SU-DHL-6 (cell line): ENCODE data around the gene CLDN25.
"Not testable (repeated sequence)": the region's sequence is repeated elsewhere in the genome, so short reads cannot be mapped to it uniquely, and the experiment has no call there.

Source experiments
- H2AFZ ChIP-seq: fragments of 200-600 bp; sonication (generic); 2 replicates; pipeline ENCODE4 v1.6.1; 2014; ENCODE audit warnings: low read depth, mild to moderate bottlenecking, moderate library complexity, mixed read lengths, antibody characterized with exemption, low read length; ENCODE audit not compliant: severe bottlenecking
- H3F3A ChIP-seq: fragments of 200-600 bp; shearing (Covaris generic); 2 replicates; pipeline ENCODE4 v1.6.0; 2016; ENCODE audit warnings: antibody characterized with exemption, mild to moderate bottlenecking; ENCODE audit not compliant: insufficient read depth
- H3K27ac ChIP-seq: fragments of 200-600 bp; sonication (generic); 2 replicates; pipeline ENCODE4 v1.5.1; 2016; ENCODE audit warnings: low read depth, mild to moderate bottlenecking, low read length, moderate library complexity, mixed read lengths
- H3K27me3 ChIP-seq: fragments of 200-600 bp; sonication (generic), shearing (Covaris generic); 2 replicates; pipeline ENCODE4 v1.6.0; 2014; ENCODE audit warnings: mild to moderate bottlenecking, low read length
- H3K36me3 ChIP-seq: fragments of 200-600 bp; sonication (generic); 2 replicates; pipeline ENCODE4 v1.6.1; 2014; ENCODE audit warnings: mild to moderate bottlenecking, low read length, mixed read lengths
- H3K4me2 ChIP-seq: fragments of 300-600, 200-600 bp; shearing (Covaris generic), sonication (generic); 2 replicates; pipeline ENCODE4 v1.6.0; 2014; ENCODE audit warnings: low read length, low read depth, mild to moderate bottlenecking; ENCODE audit not compliant: poor library complexity, severe bottlenecking
- H3K4me3 ChIP-seq: fragments of 200-600 bp; sonication (generic); 2 replicates; pipeline ENCODE4 v1.5.1; 2014; ENCODE audit warnings: antibody characterized with exemption, low read length, mild to moderate bottlenecking, mixed read lengths; ENCODE audit not compliant: insufficient read depth, poor library complexity, severe bottlenecking
- H3K79me2 ChIP-seq: fragments of 200-600 bp; sonication (generic); 2 replicates; pipeline ENCODE4 v1.6.1; 2014; ENCODE audit warnings: mild to moderate bottlenecking, low read length, moderate library complexity; ENCODE audit not compliant: insufficient read depth
- H3K9ac ChIP-seq: fragments of 200-600 bp; sonication (generic); 2 replicates; pipeline ENCODE4 v1.7.0; 2014; ENCODE audit warnings: mild to moderate bottlenecking, low read length
- H3K9me2 ChIP-seq: fragments of 200-600 bp; sonication (generic); replicated peaks from 2 replicates; pipeline ENCODE4 v1.6.1; 2014; ENCODE audit warnings: low read length; ENCODE audit not compliant: insufficient read depth
- H3K9me3 ChIP-seq: fragments of 200-600 bp; sonication (generic); 2 replicates; pipeline ENCODE4 v1.6.1; 2014; ENCODE audit warnings: low read length, mixed read lengths; ENCODE audit not compliant: insufficient read depth
- H4K20me1 ChIP-seq: fragments of 200-600 bp; sonication (generic); 2 replicates; pipeline ENCODE4 v1.6.1; 2014; ENCODE audit warnings: low read depth, mild to moderate bottlenecking, antibody characterized with exemption, low read length, moderate library complexity, mixed read lengths
- EZH2phosphoT487 ChIP-seq: fragments of 200-600 bp; sonication (generic), shearing (Covaris generic); conservative IDR thresholded peaks from 2 replicates; pipeline ENCODE4 v1.6.1; 2018; ENCODE audit warnings: mild to moderate bottlenecking, antibody characterized with exemption, low read length, moderate library complexity, mixed read lengths
- TF ChIP-seq, protein P1 (sequence below): fragments of 200-600 bp; sonication (generic); IDR thresholded peaks from one replicate; pipeline ENCODE4 v1.5.1; 2017; ENCODE audit warnings: antibody characterized with exemption, mild to moderate bottlenecking, low read length, moderate library complexity; ENCODE audit not compliant: insufficient read depth, poor library complexity, severe bottlenecking

CLDN25 gene

DNA sequence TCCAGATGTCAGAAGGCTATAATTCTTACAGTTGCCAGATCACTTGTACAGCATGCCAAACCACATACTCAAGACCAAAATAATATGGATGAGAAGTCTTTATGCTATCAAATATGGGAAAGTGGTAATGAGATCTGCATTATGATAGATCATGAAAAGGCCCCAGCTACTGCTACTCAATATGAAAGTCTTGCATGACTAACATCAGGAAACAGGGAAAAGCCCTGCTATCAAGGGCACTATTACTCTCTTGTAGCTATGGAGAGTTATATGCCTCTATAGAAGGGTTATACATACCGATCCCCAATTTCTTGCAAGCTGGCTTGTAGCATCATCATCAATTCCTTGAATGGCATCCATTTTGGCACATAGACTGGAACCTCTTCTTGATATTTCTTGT, 43.3 kb upstream of the CLDN25 start:
- Histone ChIP-seq H4K20me1 (no peaks in the 10 kb centered on the region), H3F3A (no peaks in the 10 kb centered on the region), H3K9me3 (no peaks in the 10 kb centered on the region), H3K27ac (no peak overlapping the region), H3K9ac (no peak overlapping the region), H3K9me2 (no peaks in the 10 kb centered on the region), H3K4me2 (no peak overlapping the region), H3K27me3 (no peaks in the 10 kb centered on the region), H2AFZ (no peak overlapping the region), H3K36me3 (peaks cover 25% of the 10 kb centered on the region), H3K4me3 (no peak overlapping the region), H3K79me2 (no peaks in the 10 kb centered on the region)
- TF ChIP-seq, protein P1, sequence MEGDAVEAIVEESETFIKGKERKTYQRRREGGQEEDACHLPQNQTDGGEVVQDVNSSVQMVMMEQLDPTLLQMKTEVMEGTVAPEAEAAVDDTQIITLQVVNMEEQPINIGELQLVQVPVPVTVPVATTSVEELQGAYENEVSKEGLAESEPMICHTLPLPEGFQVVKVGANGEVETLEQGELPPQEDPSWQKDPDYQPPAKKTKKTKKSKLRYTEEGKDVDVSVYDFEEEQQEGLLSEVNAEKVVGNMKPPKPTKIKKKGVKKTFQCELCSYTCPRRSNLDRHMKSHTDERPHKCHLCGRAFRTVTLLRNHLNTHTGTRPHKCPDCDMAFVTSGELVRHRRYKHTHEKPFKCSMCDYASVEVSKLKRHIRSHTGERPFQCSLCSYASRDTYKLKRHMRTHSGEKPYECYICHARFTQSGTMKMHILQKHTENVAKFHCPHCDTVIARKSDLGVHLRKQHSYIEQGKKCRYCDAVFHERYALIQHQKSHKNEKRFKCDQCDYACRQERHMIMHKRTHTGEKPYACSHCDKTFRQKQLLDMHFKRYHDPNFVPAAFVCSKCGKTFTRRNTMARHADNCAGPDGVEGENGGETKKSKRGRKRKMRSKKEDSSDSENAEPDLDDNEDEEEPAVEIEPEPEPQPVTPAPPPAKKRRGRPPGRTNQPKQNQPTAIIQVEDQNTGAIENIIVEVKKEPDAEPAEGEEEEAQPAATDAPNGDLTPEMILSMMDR = no peak
- TF ChIP-seq EZH2phosphoT487 = no peak

DNA sequence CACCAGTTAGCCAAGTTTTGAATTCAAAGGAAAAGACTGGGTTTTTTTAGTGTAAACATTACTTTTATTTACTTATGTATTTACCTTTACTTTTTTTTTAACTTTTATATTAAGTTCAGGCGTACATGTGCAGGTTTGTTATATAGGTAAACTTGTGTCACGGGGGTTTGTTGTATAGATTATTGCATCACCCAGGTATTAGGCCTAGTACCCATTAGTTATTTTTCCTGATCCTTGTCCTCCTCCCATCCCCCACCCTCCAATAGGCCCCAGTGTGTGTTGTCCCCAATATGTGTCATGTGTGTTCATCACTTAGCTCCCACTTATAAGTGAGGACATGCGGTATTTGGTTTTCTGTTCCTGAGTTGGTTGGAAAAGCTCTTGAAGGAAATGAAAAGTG, 26.7 kb upstream of the CLDN25 start:
- Histone ChIP-seq H3K36me3 (peaks cover 20% of the 10 kb centered on the region; the same call in 1 of the 2 replicates), H2AFZ (no peak overlapping the region), H3F3A (no peaks in the 10 kb centered on the region), H3K4me3 (no peak overlapping the region), H4K20me1 (no peaks in the 10 kb centered on the region), H3K27ac (no peak overlapping the region), H3K9me3 (no peaks in the 10 kb centered on the region), H3K9me2 (no peaks in the 10 kb centered on the region), H3K4me2 (no peak overlapping the region), H3K27me3 (no peaks in the 10 kb centered on the region), H3K9ac (no peak overlapping the region), H3K79me2 (no peaks in the 10 kb centered on the region)
- TF ChIP-seq EZH2phosphoT487 = no peak
- TF ChIP-seq, protein P1 = no peak

- H3K4me2 ChIP-seq = no peak overlapping the region
- peaks cover 3% of the 10 kb centered on the region; the same call in 1 of the 2 replicates for H4K20me1 ChIP-seq
- no peaks in the 10 kb centered on the region for H3K9me3 ChIP-seq
- H3K9me2 ChIP-seq = no peaks in the 10 kb centered on the region
- no peaks in the 10 kb centered on the region for H3F3A ChIP-seq
- H3K36me3 ChIP-seq = peaks cover 33% of the 10 kb centered on the region; the same call in 1 of the 2 replicates
- no peak overlapping the region for H3K4me3 ChIP-seq
- H3K9ac ChIP-seq = no peak overlapping the region
- TF ChIP-seq, protein P1 = no peak
- TF ChIP-seq EZH2phosphoT487 = no peak
- H3K79me2 ChIP-seq = peaks cover 11% of the 10 kb centered on the region
- no peak overlapping the region for H3K27ac ChIP-seq
- no peaks in the 10 kb centered on the region for H3K27me3 ChIP-seq
- H2AFZ ChIP-seq = no peak overlapping the region
These were observed 19.4 kb upstream of the CLDN25 start for GRCh38 chr11:113760241-113760640.

- H3F3A ChIP-seq, H3K4me2 ChIP-seq, H4K20me1 ChIP-seq, H3K4me3 ChIP-seq, H2AFZ ChIP-seq, H3K9me3 ChIP-seq, H3K27me3 ChIP-seq, H3K9ac ChIP-seq, H3K27ac ChIP-seq, H3K9me2 ChIP-seq: not testable (repeated sequence)
- H3K79me2 ChIP-seq = peaks cover 22% of the 10 kb centered on the region
- H3K36me3 ChIP-seq = peaks cover 31% of the 10 kb centered on the region; the same call in 1 of the 2 replicates
These were observed 16.6 kb upstream of the CLDN25 start for GRCh38 chr11:113763040-113763439.
